ENCODE measurements around the gene TIGD6.

Gene TIGD6

DNA sequence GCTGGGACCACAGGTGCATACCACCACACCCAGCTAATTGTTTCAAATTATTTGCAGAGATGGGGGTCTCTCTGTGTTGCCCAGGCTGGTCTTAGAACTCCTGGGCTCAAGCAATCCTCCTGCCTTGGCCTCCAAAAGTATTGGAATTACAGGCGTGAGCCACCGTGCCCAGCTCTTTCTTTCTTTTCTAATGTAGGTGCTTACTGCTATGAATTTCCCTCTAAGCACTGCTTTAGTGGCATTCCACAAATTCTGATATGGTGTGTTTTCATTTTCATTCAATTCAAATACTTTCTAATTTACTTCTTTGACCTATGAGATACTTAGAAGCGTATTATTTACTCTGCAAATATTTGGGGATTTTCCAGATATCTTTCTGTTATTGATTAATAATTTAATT is 15.0 kb upstream of the TIGD6 start:
- DNase-seq, result no peak

DNA sequence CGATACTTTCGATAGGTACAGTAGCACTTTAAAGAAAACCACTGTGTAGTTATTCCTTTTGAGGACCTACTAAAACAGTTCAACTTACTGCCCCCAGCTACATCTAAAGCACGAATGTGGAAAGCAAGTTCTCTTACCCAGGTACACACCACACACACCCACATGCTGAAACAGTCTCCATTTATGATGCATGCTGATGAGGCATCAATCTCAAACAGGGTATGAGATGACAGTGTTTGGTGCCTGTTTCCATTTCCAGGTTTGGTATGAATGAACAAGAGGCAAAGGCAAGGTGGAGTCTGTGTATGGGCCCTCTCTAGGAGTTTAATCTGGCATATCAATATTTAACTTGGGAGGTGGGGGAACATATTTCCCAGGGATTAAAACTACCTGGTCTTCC is 14.0 kb upstream of the TIGD6 start:
- no peak for DNase-seq

DNA sequence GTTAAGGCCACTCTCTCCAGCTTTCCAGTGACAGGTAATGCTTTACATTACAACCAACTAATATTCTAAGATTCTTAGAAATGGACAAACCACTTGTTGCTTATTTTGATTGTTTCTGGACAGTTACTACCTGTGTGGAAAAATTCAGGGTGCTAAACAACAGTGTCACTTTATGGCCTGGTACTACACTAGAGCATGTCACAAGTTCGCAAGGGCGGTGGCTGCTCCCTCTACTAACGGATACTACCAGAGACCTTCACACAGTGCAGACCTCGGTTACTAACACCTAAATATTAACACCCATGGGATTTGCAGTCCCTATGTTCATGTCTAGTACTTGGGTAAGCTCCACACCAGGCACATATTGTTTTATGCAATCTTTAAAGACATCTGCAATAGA is 13.5 kb upstream of the TIGD6 start:
- no peak for DNase-seq

DNA sequence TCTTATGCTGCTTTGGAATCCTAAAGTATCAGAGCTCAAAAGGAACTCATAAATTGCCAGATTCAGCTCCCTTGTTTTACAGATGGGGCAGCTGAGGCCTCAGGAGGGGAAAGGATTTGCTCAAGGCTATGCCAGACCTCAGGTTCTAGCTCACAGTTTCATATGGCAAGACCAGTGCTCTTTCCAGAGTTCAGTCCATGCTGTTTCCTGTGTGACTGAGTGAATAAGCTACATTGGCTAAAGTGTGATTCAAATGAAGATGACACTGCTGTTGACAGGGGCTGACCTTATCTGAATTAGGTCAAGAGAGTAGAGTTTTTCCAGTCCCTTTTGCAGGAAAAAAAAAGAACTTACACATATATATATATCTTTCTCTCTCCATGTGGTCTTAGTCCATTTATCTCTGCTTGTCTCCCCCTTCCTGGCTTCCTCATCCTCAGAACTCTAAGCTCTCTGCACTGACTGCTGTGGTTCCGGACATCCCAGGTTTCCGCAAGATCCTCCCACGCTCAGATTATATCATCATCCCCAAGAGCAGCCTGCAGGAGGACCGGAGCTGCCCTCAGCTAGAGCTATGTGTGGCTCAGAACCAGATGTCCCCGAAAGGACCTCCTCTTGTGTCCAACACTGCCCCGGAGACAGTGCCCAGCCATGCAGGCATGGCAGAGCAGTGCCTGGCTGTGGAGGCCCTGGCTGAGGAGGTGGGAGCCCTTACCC is 9.4 kb upstream of the TIGD6 start:
- no peak for DNase-seq

- DNase-seq, result no peak
These were observed 6.6 kb upstream of the TIGD6 start for GRCh38 chr5:150007050-150007449.

DNA sequence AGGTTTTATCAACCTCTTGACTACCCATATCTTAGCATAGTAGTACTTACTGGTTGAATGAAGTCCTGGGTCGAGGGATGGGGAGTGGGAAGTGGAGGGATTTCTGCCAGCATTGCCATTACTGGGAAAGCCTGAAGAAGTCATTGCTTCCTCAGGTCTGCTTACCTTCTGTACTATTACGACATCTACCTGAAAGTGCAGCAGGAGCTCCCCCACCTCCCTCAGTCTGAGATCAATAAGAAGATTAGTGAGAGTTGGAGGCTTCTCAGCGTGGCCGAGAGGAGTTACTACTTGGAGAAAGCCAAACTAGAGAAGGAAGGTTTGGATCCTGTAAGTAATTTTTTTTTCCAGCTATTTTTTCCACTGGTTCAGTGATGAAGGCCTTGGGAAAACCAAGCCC is 5.9 kb upstream of the TIGD6 start:
- DNase-seq, result no peak

DNA sequence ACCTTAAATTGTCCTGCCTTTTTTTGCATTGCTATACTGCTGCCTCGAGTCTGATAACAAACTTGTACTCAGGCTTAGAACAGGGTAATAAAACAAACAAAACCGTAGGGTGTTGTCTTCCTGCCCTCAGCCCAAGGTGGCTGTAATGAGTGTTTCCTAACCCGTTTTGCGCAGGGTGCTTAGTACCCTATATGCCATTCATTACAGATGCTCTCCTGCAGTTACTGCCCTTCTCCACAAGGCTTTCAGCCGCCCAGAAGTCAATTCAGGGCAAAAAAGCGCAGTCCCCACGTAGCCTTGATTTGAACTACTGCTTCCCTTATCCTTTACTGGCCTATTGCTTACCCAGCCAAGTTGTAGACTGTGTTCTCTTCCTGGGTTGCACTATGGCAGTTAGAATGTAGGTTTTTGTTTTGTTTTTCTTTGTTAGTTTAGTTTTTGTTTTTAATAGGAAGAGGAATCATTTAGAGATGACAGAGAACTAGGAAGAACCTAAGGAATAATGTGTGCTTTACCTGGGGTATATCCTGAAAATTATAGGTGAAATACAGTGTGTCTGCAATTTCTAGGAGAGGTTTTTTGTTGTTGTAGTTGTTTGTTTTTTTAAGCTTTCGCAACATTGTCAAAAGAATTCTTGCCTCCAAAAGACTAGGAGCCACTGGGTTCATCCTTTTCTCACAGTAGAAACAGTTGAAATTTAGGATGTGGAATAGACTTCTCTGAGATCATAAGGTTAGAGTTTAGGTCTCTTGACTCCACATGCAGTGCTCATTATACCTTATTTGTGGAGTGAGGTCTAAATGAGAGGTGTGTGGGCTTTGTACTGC is 1.4 kb upstream of the TIGD6 start:
- peak in 2 of 4 experiments; percentile 13 to 20 for DNase-seq

DNA sequence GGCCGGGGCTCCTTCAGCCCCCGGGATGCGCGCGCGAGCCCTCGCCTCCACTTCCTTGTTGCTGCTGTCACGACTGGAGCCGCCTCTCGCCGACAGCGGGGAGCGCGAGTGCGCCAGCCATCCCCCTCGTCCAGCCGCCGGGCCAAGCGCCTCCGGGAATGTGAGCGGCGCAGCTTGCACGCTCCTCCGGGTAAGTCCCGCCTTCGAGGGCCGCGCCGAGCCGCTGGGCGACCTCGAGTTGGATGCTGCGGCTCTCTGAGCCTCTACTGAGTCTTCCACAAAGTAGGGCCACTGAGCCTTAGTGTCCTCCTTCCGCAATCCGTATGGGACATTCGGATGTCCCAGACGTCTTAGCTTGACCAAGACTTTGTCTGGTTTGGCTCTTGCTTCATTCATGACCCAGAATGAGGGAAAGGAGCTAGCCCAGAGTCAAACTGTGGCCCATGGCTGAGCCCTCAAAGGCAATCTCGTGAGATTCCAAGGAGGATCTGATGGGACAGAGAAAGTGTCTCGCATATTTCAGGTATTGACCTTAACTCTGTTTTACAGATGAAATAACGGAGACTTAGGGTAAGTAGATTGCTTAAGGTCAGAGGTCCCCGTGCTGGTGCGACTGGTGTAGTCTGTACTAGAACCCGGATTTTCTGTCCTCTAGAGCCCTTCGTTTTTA is 671 bp upstream of the TIGD6 start:
- peak in 2 of 4 experiments; percentile 9 to 21 for DNase-seq

DNA sequence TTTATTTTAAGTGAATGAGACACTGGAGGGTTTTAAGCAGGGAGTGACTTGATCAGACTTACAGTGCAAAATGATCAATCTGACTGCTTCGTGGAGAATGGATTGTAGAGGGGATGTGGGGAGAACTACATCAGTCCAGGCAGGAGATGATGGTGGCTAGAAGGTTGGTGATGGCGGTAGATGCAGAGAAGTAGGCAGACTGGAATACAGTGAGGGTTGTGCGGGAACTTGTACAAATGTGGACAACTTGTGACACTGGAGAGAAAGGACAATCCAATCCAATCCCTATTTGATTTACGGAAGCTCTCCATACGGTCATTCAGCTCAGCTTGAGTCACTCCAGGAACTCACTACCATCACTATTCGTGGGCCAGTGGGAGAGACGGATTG is 593 bp downstream of the TIGD6 start:
- no peak for DNase-seq

DNA sequence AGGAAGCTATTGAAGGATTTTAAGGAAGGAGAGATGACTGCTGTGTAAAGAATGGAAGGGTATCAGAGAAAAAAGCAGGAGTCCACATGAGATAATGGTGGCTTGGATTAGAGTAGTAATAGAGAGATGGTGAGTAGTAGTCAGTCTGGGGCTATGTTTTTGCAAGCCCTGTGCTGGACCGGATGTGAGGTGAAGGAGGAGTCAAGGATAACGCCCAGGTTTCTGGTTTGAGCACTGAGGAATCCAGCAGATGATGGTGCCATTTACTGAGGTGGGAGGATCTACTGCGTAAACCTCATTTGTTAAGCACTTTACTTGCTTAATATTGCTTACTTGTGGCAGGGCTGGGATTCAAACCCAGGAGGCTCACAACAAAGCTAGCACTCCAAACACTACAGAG is 1.1 kb downstream of the TIGD6 start:
- no peak for DNase-seq

GRCh38 chr5:149998281-149998680 is 2.2 kb downstream of the TIGD6 start:
- DNase-seq, result no peak

DNA sequence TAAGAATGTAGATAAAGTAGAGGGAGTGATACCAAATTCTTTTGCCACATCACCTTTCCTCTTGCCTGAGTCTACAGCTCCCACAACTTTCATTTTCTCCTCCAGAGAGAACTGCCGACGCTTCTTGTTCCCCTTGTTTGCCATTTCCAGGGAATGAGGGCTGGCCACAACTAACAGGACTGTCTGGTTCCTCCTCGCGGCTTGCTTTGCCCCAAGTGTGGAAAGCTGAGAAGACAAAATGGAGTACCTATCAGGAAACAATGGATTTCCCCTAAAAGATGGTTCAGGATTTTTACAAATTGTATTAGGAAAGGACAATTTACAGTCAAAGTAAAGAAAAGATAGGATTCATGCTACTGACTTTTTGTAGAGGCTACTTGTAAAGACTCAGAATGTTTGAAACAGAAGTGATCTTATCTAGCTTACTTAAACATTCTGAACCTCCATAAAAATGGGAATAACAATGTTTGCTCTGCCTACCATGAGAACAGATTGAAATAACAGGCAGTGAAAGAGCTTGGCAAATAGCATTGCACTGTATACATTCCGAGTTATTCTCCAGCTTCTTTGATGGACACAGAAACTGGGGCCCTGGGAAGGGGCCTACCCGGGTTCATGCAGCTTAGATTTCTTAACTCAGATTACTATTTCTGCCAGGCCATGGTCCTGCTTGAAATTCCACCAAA is 4.1 kb downstream of the TIGD6 start:
- DNase-seq, result no peak

DNA sequence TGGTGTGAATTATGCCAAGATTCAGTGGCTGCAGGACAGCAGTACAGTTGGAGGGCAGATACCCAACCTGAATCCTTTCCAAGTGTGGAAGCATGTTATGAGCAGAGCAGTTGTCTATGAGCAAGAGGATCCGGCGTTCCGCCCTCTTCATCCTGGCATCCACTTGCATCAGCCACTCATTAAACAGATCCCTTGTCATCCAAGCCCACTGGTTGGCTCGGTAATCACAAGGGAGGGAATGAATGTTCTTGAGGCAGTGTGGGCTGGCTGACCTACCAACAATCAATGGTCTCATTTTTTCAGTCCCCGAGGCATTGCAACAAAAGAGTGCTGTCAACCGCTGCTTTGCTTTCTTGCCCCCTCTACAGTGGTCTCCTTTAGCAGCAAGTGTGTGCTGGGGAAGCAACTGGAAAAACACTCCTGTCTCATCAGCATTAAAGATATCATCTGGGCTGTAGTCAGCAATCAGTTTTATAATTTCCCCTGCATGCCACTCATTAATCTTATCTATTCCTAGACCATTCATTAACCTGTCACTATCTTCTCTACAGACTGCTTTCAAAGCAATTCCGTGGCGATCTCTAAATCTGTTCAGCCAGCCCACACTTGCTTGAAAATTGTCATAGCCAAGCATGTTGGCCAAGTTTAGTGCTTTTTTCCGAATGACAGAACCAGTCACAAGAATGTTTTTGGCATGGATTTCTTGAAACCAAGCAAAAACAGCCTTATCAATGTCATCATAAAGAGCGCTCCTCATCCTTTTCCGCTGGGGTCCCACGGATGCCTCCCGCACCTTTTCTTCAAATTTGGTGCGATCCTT is 4.9 kb downstream of the TIGD6 start:
- no peak for DNase-seq

GRCh38 chr5:149993471-149993870 is 7.0 kb downstream of the TIGD6 start:
- no peak for DNase-seq

GRCh38 chr5:149990518-149991376 is 9.7 kb downstream of the TIGD6 start:
- peak in 2 of 4 experiments; percentile 16 to 48 for DNase-seq

DNA sequence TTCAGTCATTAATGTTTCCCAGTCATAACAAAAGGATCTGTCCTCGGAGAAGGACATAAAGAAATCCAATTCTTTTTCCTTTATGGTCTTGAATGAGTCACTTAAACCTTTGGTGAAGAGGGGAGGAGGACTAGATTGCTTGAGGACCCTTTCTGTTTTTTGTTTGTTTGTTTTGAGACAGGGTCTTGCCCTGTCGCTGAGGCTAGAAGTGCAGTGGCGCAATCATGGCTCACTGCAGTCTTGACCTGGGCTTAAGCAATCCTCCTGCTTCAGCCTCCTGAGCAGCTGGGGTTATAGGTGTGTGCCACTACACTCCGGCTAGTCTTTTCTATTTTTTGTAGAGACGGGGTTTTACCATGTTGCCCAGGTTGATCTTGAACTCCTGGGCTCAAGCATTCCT is 12.3 kb downstream of the TIGD6 start:
- DNase-seq, result no peak

- no peak for DNase-seq
These were observed 17.9 kb downstream of the TIGD6 start for GRCh38 chr5:149982505-149982904.

- DNase-seq, result no peak
These were observed 19.2 kb downstream of the TIGD6 start for GRCh38 chr5:149981206-149981605.

GRCh38 chr5:149979896-149980295 is 20.6 kb downstream of the TIGD6 start:
- DNase-seq, result no peak

GRCh38 chr5:149975409-149975808 is 25.0 kb downstream of the TIGD6 start:
- DNase-seq, result no peak

DNA sequence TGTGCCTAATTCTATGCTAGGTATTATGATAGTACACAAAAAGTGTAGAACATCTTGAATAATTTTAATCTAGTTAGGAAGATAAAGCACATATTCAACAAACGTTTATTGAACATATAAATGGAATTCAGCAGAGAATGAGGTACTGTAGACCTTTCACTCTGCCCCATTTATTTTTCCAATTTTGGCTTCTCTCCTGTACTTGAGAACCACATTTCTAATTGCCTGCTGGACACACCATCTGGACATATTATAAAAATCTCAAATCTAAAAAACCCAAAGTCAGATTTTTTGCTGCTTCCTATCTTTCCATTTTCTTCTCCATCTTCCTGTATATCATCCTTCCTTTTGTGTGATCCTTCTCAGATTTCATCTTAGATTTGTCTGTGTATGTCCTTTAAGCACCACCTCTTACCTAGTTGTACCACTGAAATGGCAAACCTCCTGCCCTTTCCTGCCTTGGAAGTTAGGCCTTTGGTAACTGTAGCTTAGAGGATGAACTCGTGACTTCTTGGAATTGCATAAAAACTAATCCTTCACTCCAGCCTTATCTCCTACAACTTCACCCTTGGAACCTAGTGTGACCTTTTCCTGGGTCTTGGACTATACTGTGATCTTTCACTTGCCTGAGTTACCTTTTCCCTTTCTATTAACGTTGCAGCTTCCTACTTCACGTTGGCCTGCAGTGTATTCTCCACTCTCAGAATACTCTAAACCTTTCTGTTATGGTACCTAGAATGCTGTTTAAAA is 31.1 kb downstream of the TIGD6 start:
- no peak for DNase-seq

Measured in activated naive CD4-positive, alpha-beta T cell (primary cell).